ENCODE measurements around the gene GPC3.

- TF ChIP-seq, protein P1, sequence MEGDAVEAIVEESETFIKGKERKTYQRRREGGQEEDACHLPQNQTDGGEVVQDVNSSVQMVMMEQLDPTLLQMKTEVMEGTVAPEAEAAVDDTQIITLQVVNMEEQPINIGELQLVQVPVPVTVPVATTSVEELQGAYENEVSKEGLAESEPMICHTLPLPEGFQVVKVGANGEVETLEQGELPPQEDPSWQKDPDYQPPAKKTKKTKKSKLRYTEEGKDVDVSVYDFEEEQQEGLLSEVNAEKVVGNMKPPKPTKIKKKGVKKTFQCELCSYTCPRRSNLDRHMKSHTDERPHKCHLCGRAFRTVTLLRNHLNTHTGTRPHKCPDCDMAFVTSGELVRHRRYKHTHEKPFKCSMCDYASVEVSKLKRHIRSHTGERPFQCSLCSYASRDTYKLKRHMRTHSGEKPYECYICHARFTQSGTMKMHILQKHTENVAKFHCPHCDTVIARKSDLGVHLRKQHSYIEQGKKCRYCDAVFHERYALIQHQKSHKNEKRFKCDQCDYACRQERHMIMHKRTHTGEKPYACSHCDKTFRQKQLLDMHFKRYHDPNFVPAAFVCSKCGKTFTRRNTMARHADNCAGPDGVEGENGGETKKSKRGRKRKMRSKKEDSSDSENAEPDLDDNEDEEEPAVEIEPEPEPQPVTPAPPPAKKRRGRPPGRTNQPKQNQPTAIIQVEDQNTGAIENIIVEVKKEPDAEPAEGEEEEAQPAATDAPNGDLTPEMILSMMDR (conservative IDR thresholded peaks at IDR 0.05) = no peak
- TF ChIP-seq ZFX (IDR thresholded peaks at IDR 0.05) = no peak
Measured at GRCh38 chrX:133706890-133707289, 278.5 kb downstream of the GPC3 start.

Measured in C4-2B (cell line).